Loucy (cell line): Measurements from ENCODE around the gene AP5Z1.

Experiments used
- H2AFZ ChIP-seq: fragments of 200-600 bp; sonication (generic); 2 replicates; pipeline ENCODE4 v1.6.0; 2016; ENCODE audit warnings: antibody characterized with exemption, mild to moderate bottlenecking, low read length, moderate library complexity
- H3F3A ChIP-seq: fragments of 200-600 bp; 2 replicates; pipeline ENCODE4 v1.6.0; 2016; ENCODE audit warnings: antibody characterized with exemption, low read depth, mild to moderate bottlenecking
- H3K27me3 ChIP-seq: fragments of 200-600 bp; sonication (generic); 2 replicates; pipeline ENCODE4 v1.6.1; 2014; ENCODE audit warnings: low read length, mild to moderate bottlenecking; ENCODE audit not compliant: insufficient read depth, poor library complexity, severe bottlenecking
- H3K36me3 ChIP-seq: fragments of 200-600 bp; sonication (generic); 2 replicates; pipeline ENCODE4 v1.6.1; 2016; ENCODE audit warnings: low read length; ENCODE audit not compliant: insufficient read depth
- H3K4me1 ChIP-seq: fragments of 200-600 bp; sonication (generic); 2 replicates; pipeline ENCODE4 v1.5.1; 2014; ENCODE audit warnings: low read length, mild to moderate bottlenecking; ENCODE audit not compliant: insufficient read depth, poor library complexity, severe bottlenecking
- H3K4me2 ChIP-seq: fragments of 200-600 bp; sonication (generic); 2 replicates; pipeline ENCODE4 v1.6.0; 2014; ENCODE audit warnings: antibody characterized with exemption, low read length, low read depth, mild to moderate bottlenecking; ENCODE audit not compliant: poor library complexity, severe bottlenecking
- H3K4me3 ChIP-seq: fragments of 200-600 bp; sonication (generic); 2 replicates; pipeline ENCODE4 v1.5.1; 2014; ENCODE audit warnings: low read length, mild to moderate bottlenecking, mixed read lengths; ENCODE audit not compliant: poor library complexity, severe bottlenecking
- H3K79me2 ChIP-seq: fragments of 200-600 bp; sonication (generic); 2 replicates; pipeline ENCODE4 v1.6.1; 2014; ENCODE audit warnings: low read length; ENCODE audit not compliant: insufficient read depth
- H3K9ac ChIP-seq: fragments of 200-600 bp; sonication (generic); 2 replicates; pipeline ENCODE4 v1.6.0; 2014; ENCODE audit warnings: mild to moderate bottlenecking, low read depth, low read length, moderate library complexity; ENCODE audit not compliant: poor library complexity, severe bottlenecking
- H3K9me2 ChIP-seq: fragments of 200-600 bp; sonication (generic); replicated peaks from 2 replicates; pipeline ENCODE4 v1.6.1; 2016; ENCODE audit warnings: low read depth, low read length, mixed read lengths
- H3K9me3 ChIP-seq: fragments of 200-600 bp; sonication (generic); 2 replicates; pipeline ENCODE4 v1.6.1; 2014; ENCODE audit warnings: mild to moderate bottlenecking, antibody characterized with exemption, low read length, low read depth; ENCODE audit not compliant: insufficient read depth
- H4K20me1 ChIP-seq: fragments of 200-600 bp; sonication (generic); 2 replicates; pipeline ENCODE4 v1.6.0; 2014; ENCODE audit warnings: antibody characterized with exemption, low read length, mild to moderate bottlenecking; ENCODE audit not compliant: insufficient read depth, poor library complexity, severe bottlenecking
- EZH2phosphoT487 ChIP-seq: fragments of 200-600 bp; IDR thresholded peaks from 2 replicates; pipeline ENCODE4 v1.6.1; 2018; ENCODE audit warnings: antibody characterized with exemption, mild to moderate bottlenecking, moderate library complexity, borderline replicate concordance
- TF ChIP-seq, protein P1 (sequence below): fragments of 200-600 bp; sonication (generic); conservative IDR thresholded peaks from 2 replicates; pipeline ENCODE4 v1.5.1; 2014; ENCODE audit warnings: mild to moderate bottlenecking, antibody characterized with exemption, low read length

AP5Z1 gene

GRCh38 chr7:4835398-4836205 lies 60.2 kb downstream of the AP5Z1 start:
- H4K20me1 ChIP-seq, result no peaks in the 10 kb centered on the region
- TF ChIP-seq EZH2phosphoT487, result no peak
- H3K79me2 ChIP-seq, result no peaks in the 10 kb centered on the region
- no peak overlapping the region for H3K9ac ChIP-seq
- H3K4me3 ChIP-seq, result no peak overlapping the region
- no peaks in the 10 kb centered on the region for H3F3A ChIP-seq
- no peaks in the 10 kb centered on the region for H3K9me3 ChIP-seq
- no peak overlapping the region for H3K4me2 ChIP-seq
- no peak overlapping the region for H2AFZ ChIP-seq
- no peaks in the 10 kb centered on the region for H3K27me3 ChIP-seq
- H3K9me2 ChIP-seq, result no peaks in the 10 kb centered on the region
- no peaks in the 10 kb centered on the region for H3K4me1 ChIP-seq
- no peaks in the 10 kb centered on the region for H3K36me3 ChIP-seq

DNA sequence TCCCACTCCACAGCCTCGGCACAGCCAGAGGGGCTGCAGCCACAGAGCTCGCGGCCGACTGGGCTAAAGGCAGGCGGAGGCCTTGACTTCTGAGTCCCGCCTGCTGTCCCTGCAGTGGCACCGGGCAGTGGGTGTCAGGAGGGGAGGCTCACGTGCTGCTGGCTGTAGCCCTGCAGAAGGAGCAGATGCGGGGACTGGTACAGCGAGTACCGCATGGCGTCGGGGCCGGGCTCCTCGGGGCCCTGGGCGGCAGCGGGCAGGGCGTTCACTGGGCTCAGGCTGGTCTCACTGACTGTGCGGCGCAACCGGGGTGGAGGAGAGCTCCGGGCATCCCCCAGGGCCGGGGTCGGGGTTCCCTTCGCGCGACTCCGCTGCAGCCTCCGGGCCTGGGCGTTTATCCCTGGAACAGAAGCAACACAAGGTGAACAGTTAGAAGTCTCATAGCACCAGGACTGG lies 60.8 kb downstream of the AP5Z1 start:
- TF ChIP-seq, protein P1, sequence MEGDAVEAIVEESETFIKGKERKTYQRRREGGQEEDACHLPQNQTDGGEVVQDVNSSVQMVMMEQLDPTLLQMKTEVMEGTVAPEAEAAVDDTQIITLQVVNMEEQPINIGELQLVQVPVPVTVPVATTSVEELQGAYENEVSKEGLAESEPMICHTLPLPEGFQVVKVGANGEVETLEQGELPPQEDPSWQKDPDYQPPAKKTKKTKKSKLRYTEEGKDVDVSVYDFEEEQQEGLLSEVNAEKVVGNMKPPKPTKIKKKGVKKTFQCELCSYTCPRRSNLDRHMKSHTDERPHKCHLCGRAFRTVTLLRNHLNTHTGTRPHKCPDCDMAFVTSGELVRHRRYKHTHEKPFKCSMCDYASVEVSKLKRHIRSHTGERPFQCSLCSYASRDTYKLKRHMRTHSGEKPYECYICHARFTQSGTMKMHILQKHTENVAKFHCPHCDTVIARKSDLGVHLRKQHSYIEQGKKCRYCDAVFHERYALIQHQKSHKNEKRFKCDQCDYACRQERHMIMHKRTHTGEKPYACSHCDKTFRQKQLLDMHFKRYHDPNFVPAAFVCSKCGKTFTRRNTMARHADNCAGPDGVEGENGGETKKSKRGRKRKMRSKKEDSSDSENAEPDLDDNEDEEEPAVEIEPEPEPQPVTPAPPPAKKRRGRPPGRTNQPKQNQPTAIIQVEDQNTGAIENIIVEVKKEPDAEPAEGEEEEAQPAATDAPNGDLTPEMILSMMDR, result no peak
- Histone ChIP-seq H3K9me3 (no peaks in the 10 kb centered on the region), H3K4me1 (no peaks in the 10 kb centered on the region)

GRCh38 chr7:4837041-4837802 lies 61.8 kb downstream of the AP5Z1 start:
- Histone ChIP-seq H3K4me2 (no peak overlapping the region), H3F3A (no peaks in the 10 kb centered on the region), H3K9ac (no peak overlapping the region), H3K4me3 (no peak overlapping the region), H3K9me3 (no peaks in the 10 kb centered on the region), H3K9me2 (no peaks in the 10 kb centered on the region), H3K79me2 (no peaks in the 10 kb centered on the region), H4K20me1 (no peaks in the 10 kb centered on the region), H3K27me3 (no peaks in the 10 kb centered on the region), H3K4me1 (no peaks in the 10 kb centered on the region), H3K36me3 (no peaks in the 10 kb centered on the region), H2AFZ (no peak overlapping the region)
- TF ChIP-seq, protein P1, result no peak
- no peak for TF ChIP-seq EZH2phosphoT487

More for the DNA sequence above, 60.8 kb downstream of the AP5Z1 start:
- no peaks in the 10 kb centered on the region for H3K36me3 ChIP-seq
- H2AFZ ChIP-seq, result no peak overlapping the region
- no peaks in the 10 kb centered on the region for H4K20me1 ChIP-seq
- no peak overlapping the region for H3K9ac ChIP-seq
- H3K4me3 ChIP-seq, result no peak overlapping the region
- H3K27me3 ChIP-seq, result no peaks in the 10 kb centered on the region
- H3K4me2 ChIP-seq, result no peak overlapping the region
- no peaks in the 10 kb centered on the region for H3K79me2 ChIP-seq
- H3K9me2 ChIP-seq, result no peaks in the 10 kb centered on the region
- no peaks in the 10 kb centered on the region for H3F3A ChIP-seq
